Measurements from ENCODE around the gene GOPC. TPM values are rescaled to one million over a fixed set of nuclear protein-coding genes. Genes with fewer than 3 reads are reported as not detected.

GOPC gene
- total RNA-seq, 4 donors from 2014 or later, result 20.7 to 29.1 (median 23.9) TPM

- TF ChIP-seq CTCF (IDR thresholded peaks at IDR 0.05; ENCODE audit: low read depth), result no peak
Observed at GRCh38 chr6:117521791-117522502, 80.4 kb downstream of the GOPC start.

DNA sequence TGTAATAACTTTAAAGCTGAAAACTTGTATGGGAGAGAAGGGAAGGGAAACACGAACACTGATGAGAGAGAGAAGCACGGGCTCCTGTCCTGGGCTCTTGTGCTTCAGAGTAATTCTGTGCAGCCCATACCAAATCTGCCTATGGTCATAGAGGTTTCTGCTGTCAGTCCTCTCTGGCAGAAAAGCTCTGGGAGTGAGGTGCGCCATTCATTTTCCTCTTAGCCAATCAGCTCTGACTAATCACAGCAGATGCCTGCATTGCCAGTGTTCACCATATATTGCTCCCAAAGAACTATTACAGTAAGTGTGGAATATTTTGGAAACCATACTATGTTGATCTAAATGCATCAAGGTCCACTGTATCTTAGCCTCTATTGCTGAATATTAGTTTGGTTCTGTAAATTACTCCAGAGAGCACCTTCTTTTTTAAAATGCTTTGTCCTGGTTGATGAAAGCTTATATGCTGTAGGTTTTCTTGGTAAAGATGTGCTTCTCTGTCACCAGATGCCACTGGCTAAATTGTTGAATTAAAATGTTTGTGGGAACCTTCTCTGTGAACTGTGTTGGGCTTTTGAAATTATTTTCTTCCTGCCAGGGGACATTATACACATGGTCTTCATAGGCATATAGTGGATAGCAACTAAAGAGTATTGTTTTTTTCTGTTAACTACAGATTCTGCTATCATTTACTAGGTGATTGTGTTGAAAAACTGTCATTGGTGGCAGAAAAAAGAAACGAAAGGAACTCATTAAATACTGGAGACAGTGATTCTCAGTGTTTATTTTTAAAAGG is 81.5 kb downstream of the GOPC start:
- no peak for TF ChIP-seq CTCF (IDR thresholded peaks at IDR 0.05; ENCODE audit: low read depth)

DNA sequence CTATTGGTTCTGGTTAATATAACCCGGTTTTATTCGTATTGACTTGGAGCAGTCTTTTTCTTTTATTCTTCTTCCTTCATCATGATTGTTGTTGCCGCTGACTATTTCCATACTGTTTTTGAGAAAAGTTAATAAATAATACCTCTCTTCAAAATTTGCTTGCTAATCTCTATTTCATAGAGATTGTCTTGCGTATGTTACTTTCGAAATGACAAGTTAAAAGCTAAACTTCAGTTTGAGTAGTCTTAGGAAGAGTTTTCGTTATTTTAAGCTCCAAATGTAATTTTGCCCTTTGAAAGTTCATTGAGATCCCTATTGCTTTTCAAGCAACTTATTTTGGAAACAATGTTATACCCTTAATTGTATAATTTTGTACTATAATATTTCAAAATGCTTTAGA is 83.4 kb downstream of the GOPC start:
- TF ChIP-seq CTCF (IDR thresholded peaks at IDR 0.05; ENCODE audit: low read depth), result no peak

GRCh38 chr6:117515326-117515725 is 87.0 kb downstream of the GOPC start:
- TF ChIP-seq CTCF (IDR thresholded peaks at IDR 0.05; ENCODE audit: low read depth), result no peak

DNA sequence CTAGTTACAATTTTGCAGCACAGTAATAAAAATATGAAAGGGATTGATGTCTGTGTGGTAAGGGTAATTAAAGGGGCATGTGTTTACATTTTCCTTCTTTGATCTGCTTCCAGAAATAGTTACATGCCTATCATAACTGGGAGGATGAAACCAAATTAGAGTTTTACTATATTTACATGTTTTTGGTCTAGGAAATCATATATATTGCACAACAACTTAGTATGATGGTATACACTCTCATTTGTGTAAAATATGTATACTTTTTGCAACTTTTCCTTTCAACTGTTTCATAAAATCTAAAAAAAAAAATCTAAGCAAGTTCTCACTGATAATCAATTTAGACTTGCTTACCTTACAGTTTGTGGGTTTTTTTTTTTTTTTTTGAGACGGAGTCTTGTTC is 87.7 kb downstream of the GOPC start:
- no peak for TF ChIP-seq CTCF (IDR thresholded peaks at IDR 0.05; ENCODE audit: low read depth)

GRCh38 chr6:117513778-117514365 is 88.4 kb downstream of the GOPC start:
- TF ChIP-seq CTCF (IDR thresholded peaks at IDR 0.05; ENCODE audit: low read depth), result no peak

DNA sequence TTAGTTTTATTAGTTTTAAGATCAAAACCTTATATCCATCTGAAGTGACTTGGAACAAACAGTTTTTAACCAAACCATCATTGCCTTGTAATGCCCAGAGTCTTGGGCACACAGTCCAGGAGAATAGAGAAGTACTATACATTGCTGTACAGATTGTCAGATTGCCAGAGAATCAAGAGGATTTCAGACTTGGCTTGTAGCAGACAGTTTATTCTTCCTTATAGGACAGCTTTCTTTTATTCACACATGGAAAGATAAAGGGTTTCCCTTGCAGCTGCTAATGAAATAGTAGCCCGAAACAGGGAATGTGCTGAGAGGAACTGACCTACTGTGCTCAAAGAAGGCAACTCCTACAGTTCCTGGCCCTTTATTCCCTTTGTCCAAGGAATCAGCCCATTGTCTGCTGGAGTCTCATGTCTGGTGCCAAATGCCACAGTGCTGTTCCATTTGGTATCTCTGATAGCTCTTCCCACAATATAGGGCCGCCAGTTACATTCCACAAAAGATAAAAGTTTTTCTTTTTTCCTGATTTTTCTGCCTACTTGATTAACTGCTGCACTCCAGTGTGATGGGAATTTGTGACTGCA is 89.2 kb downstream of the GOPC start:
- TF ChIP-seq CTCF (IDR thresholded peaks at IDR 0.05; ENCODE audit: low read depth), result no peak

Data from subcutaneous adipose tissue (tissue), 4 donors.